Fibroblast of skin of abdomen (primary cell): ENCODE data around the gene CLMN.

Experiments
- DNase-seq: peaks from one replicate; pipeline ENCODE4 v3.0.0-alpha.2; 2013

Gene CLMN

GRCh38 chr14:95344536-95344935, 24.8 kb upstream of the CLMN start:
- no peak for DNase-seq

DNA sequence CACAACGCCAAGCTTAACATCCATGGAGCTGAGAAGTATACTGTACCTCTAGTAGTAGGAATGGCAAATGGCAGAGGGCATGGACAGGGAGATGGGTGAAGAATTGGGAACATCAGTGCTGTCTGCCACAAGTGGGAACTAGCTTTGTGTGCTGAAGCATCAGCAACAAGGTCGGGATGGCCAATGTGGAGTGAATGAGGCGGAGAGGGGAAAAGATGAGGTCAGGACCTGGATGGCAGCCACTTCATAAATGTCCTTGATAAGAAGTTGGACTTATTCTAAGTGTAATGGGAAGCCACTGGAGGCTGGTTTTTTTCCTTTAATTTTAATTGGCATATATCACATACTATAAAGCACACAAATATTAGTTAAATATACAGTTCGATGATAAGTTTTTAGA, 21.9 kb upstream of the CLMN start:
- DNase-seq, result no peak

DNA sequence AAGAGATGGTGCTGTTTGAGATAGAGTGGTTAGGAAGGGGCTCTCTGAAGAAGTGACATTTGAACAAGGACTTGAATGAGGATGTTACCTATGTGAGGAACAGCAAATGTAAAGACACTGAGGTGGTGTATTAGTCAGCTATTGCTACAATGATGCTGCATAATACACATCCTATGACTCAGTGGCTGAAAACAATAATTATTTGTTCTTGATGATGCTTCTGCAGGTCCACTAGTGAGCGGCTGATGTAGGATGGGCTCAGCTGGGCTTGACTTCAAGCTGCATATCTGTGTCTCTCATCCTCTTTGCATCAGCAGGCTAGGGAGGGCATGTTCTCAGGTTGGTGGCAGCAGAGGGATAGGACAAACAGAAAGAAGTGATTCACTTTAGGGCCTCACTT, 21.4 kb upstream of the CLMN start:
- DNase-seq, result no peak

DNA sequence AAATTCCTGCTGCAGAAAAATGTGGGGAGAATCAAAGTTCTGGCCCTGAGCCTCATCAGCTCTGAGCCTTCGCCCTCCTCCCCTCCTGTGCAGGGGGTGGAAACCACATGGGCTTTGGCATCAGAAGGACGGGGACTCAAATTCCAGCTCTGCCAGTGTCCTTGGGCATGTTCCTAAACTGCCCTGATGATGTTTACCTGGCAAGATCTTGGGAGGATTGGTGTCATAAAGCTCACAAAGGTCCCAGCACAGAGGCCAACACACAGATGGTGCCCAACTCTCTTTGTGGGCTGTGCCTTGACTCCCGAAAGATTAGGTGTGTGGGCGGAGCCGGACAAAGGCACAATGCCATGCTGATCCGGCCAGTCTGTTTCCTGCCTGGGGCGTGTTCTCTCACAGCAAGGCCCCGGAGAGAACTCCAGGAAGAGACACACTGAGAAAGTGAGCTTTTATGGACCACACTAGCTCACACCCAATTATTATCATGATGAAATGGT, 20.5 kb upstream of the CLMN start:
- DNase-seq, result no peak

DNA sequence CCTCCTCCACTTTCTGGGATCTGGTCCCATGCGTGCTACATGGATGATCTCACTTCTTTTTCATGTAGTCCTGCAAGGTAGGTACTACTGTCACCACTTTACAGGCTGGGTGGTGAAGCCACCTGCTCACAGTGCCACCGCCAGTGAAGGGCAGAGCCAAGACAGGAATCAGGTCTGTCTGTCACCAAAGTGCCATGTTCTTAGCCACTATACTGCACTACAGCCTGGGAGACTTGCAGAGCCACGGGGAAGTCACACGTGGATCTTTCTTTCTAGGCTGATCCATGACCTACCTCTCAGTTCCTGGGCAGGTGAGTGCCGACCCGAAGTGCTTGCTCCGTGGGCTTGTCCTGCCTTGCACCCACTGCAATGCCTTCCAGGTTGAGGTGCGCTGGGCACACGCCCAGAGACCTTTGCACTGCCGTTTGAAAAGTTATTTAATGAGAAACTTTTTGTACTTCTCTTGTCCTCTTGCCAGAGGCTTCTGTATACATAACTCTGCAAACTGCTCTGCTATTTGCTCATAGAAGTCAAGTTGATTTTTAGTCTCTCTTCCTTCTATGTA, 19.7 kb upstream of the CLMN start:
- no peak for DNase-seq

DNA sequence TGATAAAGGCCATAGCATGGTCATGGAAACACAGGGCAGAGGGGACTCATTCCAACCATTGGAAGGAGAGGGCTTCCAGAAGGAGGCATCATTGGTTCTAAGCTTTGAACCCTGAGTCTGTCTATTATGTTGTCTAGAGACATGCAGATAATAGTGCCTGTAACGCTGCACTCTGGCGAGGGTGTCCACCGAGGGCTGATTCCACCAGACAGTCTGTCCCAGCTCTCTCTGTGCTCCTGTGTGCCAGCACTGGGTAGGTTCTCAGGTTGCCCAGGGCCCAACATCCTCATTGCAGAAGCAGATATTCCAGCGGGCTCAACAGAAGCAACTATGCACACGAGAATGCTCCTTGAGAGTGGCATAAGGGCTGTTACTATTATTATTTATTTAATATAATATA, 18.7 kb upstream of the CLMN start:
- no peak for DNase-seq

- no peak for DNase-seq
Observed at GRCh38 chr14:95337041-95337595, 17.4 kb upstream of the CLMN start.

DNA sequence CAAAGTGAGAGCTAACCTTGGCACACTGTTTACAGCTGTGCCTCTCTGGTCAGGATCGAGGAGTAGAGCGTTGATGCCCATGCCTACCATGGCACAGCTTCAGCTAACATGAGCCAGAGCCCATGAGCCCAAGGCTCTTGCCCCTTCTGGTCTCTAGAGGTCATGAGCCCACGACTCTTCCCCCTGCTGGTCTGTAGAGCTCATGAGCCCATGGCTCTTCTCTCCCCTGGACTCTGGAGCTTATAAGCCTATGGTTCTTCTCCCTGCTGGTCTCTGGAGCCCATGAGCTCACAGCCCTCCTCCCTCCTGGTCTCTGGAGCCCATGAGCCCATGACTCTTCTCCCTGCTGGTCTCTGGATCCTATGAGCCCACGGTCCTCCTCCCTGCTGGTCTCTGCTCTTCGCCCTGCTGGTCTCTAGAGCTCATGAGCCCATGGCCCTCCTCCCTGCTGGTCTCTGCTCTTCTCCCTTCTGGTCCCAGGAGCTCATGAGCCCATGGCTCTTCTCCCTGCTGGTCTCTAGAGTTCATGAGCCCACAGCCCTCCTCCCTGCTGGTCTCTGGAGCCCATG, 16.6 kb upstream of the CLMN start:
- no peak for DNase-seq

- no peak for DNase-seq
Observed at GRCh38 chr14:95335071-95335470, 15.4 kb upstream of the CLMN start.

GRCh38 chr14:95334044-95334443, 14.3 kb upstream of the CLMN start:
- DNase-seq, result no peak

- no peak for DNase-seq
Observed at GRCh38 chr14:95332641-95333040, 12.9 kb upstream of the CLMN start.

DNA sequence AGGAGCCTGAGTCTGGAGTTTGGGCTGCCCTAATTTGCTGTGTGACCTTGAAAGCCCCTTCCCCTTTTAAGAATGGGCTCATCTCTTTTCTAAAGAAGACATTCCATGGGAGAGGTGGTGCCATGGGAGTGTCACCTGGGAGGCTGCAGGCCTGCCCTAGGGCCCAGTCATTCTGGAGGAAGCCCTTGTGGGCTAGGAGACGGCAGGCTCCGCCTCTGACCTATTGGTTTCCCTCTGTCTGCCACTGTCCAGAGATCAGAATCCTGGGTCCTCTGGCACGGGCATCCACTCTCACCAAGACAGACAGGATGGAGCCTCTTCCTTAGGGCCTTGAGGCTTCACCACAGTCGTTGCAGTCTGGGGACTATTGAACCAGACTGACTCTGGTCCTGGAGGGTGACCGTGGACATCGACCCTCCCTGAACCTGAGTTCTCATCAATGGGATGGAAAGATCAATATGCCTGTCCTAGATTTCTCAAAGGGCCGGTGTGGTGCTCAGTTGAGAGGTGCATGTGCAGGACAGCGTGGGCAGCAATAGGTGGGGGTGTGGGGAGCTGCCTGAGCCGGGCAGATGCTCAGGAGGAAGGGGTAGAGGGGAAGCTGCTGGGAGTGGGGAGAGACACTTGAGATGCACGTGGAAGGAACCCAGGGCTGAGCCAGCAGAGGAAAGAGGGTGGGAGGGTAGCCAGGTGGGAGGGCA, 12.2 kb upstream of the CLMN start:
- no peak for DNase-seq

DNA sequence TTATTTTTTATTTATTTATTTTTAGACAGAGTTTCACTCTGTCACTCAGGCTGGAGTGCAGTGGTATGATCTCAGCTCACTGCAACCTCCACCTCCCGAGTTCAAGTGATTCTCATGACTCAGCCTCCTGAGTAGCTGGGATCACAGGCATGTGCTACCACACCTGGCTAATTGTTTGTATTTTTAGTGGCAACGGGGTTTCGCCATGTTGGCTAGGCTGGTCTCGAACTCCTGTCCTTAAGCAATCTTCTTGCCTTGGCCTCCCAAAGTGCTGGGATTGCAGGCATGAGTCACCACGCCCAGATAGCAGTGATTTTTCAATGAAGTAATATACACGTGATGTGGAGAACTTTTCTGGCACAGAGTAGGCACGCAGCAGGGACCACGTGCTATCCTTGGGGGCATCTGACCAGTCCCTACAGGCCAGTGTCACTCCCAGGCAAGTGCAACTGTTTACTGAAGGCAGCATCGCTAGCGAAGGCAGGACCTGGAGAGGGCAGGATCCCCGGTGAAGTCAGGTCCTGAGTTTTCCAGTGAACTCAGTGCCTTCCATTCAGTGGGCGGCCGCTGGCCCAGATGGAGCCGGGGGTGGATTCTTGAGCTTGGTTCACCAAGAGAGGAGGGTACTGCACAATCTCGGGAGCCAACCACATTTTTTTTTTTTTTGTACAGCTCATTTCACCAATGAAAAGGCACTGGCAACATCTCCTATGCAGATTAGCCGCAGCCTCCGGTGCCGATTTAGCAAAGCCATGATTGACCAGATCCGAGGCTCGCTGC, 11.1 kb upstream of the CLMN start:
- no peak for DNase-seq

GRCh38 chr14:95329941-95330340, 10.2 kb upstream of the CLMN start:
- DNase-seq, result no peak

DNA sequence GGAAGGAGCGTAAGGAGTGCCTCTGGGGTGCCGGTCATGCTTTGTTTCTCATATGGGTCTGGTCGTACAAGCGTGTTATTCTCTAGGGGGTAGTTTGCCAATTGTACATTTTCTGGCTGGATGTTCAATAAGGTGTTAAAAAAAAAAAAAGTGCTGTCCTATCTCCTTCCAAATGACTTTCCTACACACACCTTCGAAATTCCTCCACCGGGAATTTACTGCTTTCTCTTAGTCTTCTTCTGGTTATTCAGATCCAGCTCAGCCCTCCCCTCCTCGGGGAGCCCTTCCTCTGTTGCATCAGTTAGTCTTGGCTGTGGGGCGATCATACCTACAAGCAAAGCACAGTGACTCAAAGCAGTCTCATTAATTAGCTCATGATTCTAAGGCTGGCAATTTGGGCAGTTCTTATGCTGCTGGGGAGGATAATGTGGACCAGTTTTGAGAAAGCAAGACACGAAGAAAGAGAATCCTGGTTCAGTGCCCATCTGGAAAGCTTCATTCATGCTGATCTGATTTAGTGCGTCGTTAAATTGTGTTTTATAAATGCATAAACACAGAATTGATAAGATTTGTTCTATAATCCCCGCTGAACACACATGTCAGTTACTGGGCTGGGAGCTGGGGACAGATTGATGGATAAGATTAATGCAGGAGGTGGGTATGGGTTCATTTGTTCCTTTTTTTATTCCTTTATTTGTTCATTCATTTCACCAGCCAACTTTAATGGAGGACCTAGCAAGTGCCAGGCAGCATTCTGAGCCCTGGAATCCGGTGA, 9.2 kb upstream of the CLMN start:
- peak; percentile 33 for DNase-seq

DNA sequence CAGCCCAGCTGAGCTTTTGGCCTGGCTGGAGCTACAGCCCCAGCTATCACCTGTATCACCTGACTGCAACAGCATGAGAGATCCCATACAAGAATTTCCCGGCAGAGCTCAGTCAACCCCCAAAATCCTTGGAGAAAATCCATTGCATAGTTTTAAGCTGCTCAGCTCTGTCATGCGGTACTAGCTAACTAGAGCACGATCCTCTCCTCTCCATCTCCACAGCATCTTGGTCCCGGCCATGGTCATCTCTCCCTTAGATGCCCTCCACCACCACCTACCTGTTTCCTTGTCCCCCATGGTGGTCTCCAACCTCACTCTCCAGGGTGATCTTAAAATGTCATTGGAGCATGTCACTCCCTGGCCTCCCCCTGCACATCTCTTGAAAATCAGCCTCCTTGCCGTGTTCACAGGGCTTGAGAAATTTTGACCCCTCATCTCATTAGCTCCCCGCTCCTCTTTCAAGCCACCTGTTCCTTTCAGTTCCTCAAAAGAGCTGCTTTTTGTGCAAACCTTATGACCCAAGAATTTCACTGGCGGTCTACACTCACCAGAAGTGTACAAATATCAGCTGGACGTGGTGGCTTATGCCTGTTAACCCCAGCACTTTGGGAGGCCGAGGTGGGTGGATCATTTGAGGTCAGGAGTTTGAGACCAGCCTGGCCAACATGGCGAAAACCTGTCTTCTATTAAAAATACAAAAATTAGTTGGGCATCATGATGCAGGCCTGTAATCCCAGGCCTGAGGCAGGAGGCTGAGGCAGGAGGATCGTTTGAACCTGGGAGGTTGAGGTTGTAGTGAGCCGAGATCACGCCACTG, 8.1 kb upstream of the CLMN start:
- DNase-seq, result no peak

- DNase-seq, result no peak
Observed at GRCh38 chr14:95326987-95327386, 7.3 kb upstream of the CLMN start.

DNA sequence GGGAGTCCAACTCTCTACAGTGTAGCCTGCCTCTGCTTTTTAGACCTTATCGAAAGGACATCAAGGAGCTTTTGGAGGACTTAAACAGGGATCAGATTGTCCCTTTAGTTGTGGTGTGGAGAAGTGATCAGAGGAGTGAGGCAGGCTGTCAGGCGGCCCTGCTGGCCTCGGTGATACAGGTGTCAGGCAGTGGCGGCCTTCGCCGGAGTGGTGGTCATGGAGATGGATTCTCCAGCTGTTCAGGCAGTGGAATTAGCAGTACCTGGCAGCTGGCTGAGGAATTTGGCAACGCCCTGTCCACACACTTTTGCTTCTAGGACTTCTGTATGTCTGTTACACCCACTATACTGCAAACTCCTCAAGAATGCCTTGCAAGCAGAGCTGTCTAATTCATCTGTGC, 4.2 kb upstream of the CLMN start:
- DNase-seq, result no peak

GRCh38 chr14:95323361-95323760, 3.7 kb upstream of the CLMN start:
- DNase-seq, result no peak

GRCh38 chr14:95322651-95323050, 2.9 kb upstream of the CLMN start:
- no peak for DNase-seq

DNA sequence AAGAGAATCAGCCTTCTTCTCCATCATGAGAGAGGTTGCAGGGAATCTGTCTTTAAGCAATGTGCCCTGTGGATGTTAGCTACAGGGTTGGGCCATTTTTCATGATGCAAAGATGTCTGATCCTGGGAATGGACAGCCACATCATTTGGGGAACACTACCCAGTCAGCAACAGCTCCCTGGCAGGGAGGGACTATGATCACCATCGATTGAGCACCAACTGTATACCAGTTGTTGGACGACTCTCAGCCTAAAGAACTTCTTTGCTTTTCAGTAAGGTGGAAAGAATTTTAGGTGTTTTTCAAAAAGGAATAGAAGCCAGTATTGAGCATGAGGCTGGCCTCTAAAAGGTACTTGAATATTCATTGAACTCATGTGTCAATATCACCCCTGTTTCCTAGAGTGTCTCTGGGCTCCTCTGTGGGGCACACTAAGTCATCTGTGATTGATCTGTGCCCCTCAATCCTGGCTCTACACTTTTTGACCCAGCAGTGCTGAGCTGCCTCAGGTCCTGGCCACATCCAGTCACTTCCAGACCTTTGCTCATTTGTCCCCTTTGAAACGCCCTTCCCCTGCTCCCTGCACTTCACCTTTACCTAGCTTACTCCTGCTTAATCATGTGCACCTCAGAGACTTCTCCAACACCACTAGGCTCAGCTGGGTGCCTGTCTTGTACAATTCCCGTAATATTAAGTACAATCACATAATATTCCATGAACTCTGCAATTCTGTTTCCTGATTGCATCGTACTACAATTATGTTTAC, 2.2 kb upstream of the CLMN start:
- no peak for DNase-seq
